Measurements from ENCODE around the gene MYH10.

MYH10 gene

GRCh38 chr17:8474826-8475225, 155.7 kb downstream of the MYH10 start:
- ATAC-seq = no peak
- TF ChIP-seq, protein P1, sequence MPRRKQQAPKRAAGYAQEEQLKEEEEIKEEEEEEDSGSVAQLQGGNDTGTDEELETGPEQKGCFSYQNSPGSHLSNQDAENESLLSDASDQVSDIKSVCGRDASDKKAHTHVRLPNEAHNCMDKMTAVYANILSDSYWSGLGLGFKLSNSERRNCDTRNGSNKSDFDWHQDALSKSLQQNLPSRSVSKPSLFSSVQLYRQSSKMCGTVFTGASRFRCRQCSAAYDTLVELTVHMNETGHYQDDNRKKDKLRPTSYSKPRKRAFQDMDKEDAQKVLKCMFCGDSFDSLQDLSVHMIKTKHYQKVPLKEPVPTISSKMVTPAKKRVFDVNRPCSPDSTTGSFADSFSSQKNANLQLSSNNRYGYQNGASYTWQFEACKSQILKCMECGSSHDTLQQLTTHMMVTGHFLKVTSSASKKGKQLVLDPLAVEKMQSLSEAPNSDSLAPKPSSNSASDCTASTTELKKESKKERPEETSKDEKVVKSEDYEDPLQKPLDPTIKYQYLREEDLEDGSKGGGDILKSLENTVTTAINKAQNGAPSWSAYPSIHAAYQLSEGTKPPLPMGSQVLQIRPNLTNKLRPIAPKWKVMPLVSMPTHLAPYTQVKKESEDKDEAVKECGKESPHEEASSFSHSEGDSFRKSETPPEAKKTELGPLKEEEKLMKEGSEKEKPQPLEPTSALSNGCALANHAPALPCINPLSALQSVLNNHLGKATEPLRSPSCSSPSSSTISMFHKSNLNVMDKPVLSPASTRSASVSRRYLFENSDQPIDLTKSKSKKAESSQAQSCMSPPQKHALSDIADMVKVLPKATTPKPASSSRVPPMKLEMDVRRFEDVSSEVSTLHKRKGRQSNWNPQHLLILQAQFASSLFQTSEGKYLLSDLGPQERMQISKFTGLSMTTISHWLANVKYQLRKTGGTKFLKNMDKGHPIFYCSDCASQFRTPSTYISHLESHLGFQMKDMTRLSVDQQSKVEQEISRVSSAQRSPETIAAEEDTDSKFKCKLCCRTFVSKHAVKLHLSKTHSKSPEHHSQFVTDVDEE (CRISPR knock-in tag; IDR thresholded peaks at IDR 0.05) = no peak
- no peak for TF ChIP-seq POU6F1 (CRISPR knock-in tag; IDR thresholded peaks at IDR 0.05; ENCODE audit: borderline replicate concordance, low read depth)
- TF ChIP-seq BACH2 (CRISPR knock-in tag; IDR thresholded peaks at IDR 0.05; ENCODE audit: borderline replicate concordance) = no peak
- TF ChIP-seq GLIS3 (CRISPR knock-in tag; IDR thresholded peaks at IDR 0.05) = no peak
- no peak for TF ChIP-seq ZNF565 (CRISPR knock-in tag; conservative IDR thresholded peaks at IDR 0.05; ENCODE audit: low read depth)
- no peak for TF ChIP-seq TOX (CRISPR knock-in tag; IDR thresholded peaks at IDR 0.05; ENCODE audit: borderline replicate concordance)
- TF ChIP-seq ZNF70 (CRISPR knock-in tag; IDR thresholded peaks at IDR 0.05) = no peak
- no peak for TF ChIP-seq PATZ1 (CRISPR knock-in tag; IDR thresholded peaks at IDR 0.05; ENCODE audit: borderline replicate concordance)
- TF ChIP-seq CSDC2 (CRISPR knock-in tag; IDR thresholded peaks at IDR 0.05) = no peak
- TF ChIP-seq SNAI2 (CRISPR knock-in tag; IDR thresholded peaks at IDR 0.05) = no peak
- TF ChIP-seq ZNF8 (CRISPR knock-in tag; IDR thresholded peaks at IDR 0.05) = no peak
- no peak for TF ChIP-seq OSR1 (CRISPR knock-in tag; IDR thresholded peaks at IDR 0.05)
- TF ChIP-seq, protein P2, sequence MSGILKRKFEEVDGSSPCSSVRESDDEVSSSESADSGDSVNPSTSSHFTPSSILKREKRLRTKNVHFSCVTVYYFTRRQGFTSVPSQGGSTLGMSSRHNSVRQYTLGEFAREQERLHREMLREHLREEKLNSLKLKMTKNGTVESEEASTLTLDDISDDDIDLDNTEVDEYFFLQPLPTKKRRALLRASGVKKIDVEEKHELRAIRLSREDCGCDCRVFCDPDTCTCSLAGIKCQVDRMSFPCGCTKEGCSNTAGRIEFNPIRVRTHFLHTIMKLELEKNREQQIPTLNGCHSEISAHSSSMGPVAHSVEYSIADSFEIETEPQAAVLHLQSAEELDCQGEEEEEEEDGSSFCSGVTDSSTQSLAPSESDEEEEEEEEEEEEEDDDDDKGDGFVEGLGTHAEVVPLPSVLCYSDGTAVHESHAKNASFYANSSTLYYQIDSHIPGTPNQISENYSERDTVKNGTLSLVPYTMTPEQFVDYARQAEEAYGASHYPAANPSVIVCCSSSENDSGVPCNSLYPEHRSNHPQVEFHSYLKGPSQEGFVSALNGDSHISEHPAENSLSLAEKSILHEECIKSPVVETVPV (CRISPR knock-in tag; IDR thresholded peaks at IDR 0.05) = no peak
- no peak for TF ChIP-seq ISL1 (CRISPR knock-in tag; IDR thresholded peaks at IDR 0.05)
- TF ChIP-seq ZC3H10 (CRISPR knock-in tag; IDR thresholded peaks at IDR 0.05) = no peak
- no peak for TF ChIP-seq ESRRG (CRISPR knock-in tag; IDR thresholded peaks at IDR 0.05)
- no peak for TF ChIP-seq ARNTL (CRISPR knock-in tag; IDR thresholded peaks at IDR 0.05; ENCODE audit: borderline replicate concordance, low read depth)
- no peak for TF ChIP-seq ZFP30 (CRISPR knock-in tag; IDR thresholded peaks at IDR 0.05)

DNA sequence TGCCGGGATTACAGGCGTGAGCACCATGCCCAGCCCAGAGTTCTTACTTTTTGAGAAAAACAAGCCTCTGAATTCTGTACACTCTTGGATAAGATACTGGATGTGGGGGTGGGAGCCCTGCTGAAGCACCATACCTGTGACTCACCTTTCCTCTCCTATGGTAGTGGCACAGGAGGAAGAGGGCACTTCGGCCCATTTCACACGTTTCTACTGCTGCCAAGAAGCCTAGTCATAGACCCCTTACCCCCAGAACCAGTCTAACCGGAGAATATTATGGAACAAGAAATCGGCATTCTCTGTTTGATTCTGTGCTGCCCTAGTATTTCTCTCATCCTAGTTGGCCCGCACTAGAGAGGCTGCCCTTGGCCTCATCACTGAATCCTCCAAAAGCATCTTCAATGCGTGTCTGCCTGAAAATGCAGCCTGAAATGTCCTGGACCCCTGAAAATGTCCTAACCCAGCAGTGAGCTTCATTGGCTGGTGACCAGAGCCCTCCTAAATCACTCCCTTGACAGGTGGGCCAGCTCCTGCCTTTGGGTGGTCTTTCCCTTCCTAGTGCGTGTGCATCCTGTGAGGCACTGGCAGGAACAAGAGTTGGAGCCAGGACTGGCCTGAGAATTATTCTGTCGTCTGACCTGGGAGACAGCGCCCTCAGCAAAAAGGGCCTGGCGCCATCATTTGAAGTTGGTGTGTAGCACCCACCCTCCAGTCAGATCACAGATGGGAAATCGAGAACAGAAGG, 156.9 kb downstream of the MYH10 start:
- ATAC-seq = no peak
- no peak for TF ChIP-seq RARB (CRISPR knock-in tag; IDR thresholded peaks at IDR 0.05)

GRCh38 chr17:8472663-8473062, 157.9 kb downstream of the MYH10 start:
- no peak for ATAC-seq
- TF ChIP-seq GLIS3 (CRISPR knock-in tag; IDR thresholded peaks at IDR 0.05) (no peak), ZNF8 (CRISPR knock-in tag; IDR thresholded peaks at IDR 0.05) (no peak), OSR1 (CRISPR knock-in tag; IDR thresholded peaks at IDR 0.05) (no peak), SNAI2 (CRISPR knock-in tag; IDR thresholded peaks at IDR 0.05) (no peak), BACH2 (CRISPR knock-in tag; IDR thresholded peaks at IDR 0.05; ENCODE audit: borderline replicate concordance) (no peak), ISL1 (CRISPR knock-in tag; IDR thresholded peaks at IDR 0.05) (no peak), TOX (CRISPR knock-in tag; IDR thresholded peaks at IDR 0.05; ENCODE audit: borderline replicate concordance) (no peak), RARB (CRISPR knock-in tag; IDR thresholded peaks at IDR 0.05) (no peak), ZC3H10 (CRISPR knock-in tag; IDR thresholded peaks at IDR 0.05) (no peak), TCF4 (CRISPR knock-in tag; IDR thresholded peaks at IDR 0.05; ENCODE audit: borderline replicate concordance) (no peak), ESRRG (CRISPR knock-in tag; IDR thresholded peaks at IDR 0.05) (no peak), CSDC2 (CRISPR knock-in tag; IDR thresholded peaks at IDR 0.05) (no peak), ARNTL (CRISPR knock-in tag; IDR thresholded peaks at IDR 0.05; ENCODE audit: borderline replicate concordance, low read depth) (no peak), PPARA (CRISPR knock-in tag; IDR thresholded peaks at IDR 0.05; ENCODE audit: borderline replicate concordance) (no peak), ZFP30 (CRISPR knock-in tag; IDR thresholded peaks at IDR 0.05) (no peak)
- TF ChIP-seq, protein P3, sequence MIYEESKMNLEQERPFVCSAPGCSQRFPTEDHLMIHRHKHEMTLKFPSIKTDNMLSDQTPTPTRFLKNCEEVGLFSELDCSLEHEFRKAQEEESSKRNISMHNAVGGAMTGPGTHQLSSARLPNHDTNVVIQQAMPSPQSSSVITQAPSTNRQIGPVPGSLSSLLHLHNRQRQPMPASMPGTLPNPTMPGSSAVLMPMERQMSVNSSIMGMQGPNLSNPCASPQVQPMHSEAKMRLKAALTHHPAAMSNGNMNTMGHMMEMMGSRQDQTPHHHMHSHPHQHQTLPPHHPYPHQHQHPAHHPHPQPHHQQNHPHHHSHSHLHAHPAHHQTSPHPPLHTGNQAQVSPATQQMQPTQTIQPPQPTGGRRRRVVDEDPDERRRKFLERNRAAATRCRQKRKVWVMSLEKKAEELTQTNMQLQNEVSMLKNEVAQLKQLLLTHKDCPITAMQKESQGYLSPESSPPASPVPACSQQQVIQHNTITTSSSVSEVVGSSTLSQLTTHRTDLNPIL (CRISPR knock-in tag; IDR thresholded peaks at IDR 0.05; ENCODE audit: low read depth) = no peak
- TF ChIP-seq, protein P1 (CRISPR knock-in tag; IDR thresholded peaks at IDR 0.05) = no peak
- TF ChIP-seq, protein P2 (CRISPR knock-in tag; IDR thresholded peaks at IDR 0.05) = no peak
